SK-N-DZ (cell line): Measurements from ENCODE around the gene MYO1F. TPM values are rescaled to one million over a fixed set of nuclear protein-coding genes. Genes with fewer than 3 reads are reported as not detected.
"Not testable (repeated sequence)": the region's sequence is repeated elsewhere in the genome, so short reads cannot be mapped to it uniquely, and the experiment has no call there.

Experiments used
- DNase-seq: peaks from one replicate; pipeline ENCODE4 v3.0.0-alpha.2; 2015; ENCODE audit warnings: low spot score
- polyA plus RNA-seq, 2 experiments: library from polyadenylated mRNA; depleted of rRNA; stranded (reverse); fragments of >200 nt; gene quantifications; 2 replicates each; pipeline ENCODE4 v1.2.3, GENCODE V29; 2014

Gene MYO1F
- polyA plus RNA-seq (2014; cell fraction: cytosol; rRNA removed), result 0.06 TPM in 1 of 2 replicates, not detected in the other
- polyA plus RNA-seq (2014; cell fraction: nucleus; rRNA removed), result 0.41 TPM in 1 of 2 replicates, not detected in the other

GRCh38 chr19:8577247-8577646 is at the start of gene MYO1F:
Gene MYO1F, minus strand, starts transcription at chr19:8577442. Its CDS starts 133 bp downstream, at chr19:8577309.
- no peak for DNase-seq

- DNase-seq, result no peak
Measured at GRCh38 chr19:8626842-8627241, 49.6 kb upstream of the MYO1F start.

- DNase-seq, result not testable (repeated sequence)
Measured at GRCh38 chr19:8622886-8623285, 45.6 kb upstream of the MYO1F start.

GRCh38 chr19:8618751-8619150 is 41.5 kb upstream of the MYO1F start:
- no peak for DNase-seq

GRCh38 chr19:8617984-8618383 is 40.7 kb upstream of the MYO1F start:
- DNase-seq, result no peak

- not testable (repeated sequence) for DNase-seq
Measured at GRCh38 chr19:8617325-8617724, 40.1 kb upstream of the MYO1F start.

- no peak for DNase-seq
Measured at GRCh38 chr19:8616861-8617260, 39.6 kb upstream of the MYO1F start.

- peak; percentile 29 for DNase-seq
Measured at GRCh38 chr19:8615813-8616596, 38.8 kb upstream of the MYO1F start.

- DNase-seq, result no peak
Measured at GRCh38 chr19:8615024-8615423, 37.8 kb upstream of the MYO1F start.

GRCh38 chr19:8614455-8614854 is 37.2 kb upstream of the MYO1F start:
- no peak for DNase-seq

- DNase-seq, result no peak
Measured at GRCh38 chr19:8612807-8613171, 35.5 kb upstream of the MYO1F start.

GRCh38 chr19:8611877-8612806 is 34.9 kb upstream of the MYO1F start:
- DNase-seq, result no peak

- no peak for DNase-seq
Measured at GRCh38 chr19:8611391-8611876, 34.2 kb upstream of the MYO1F start.

- DNase-seq, result no peak
Measured at GRCh38 chr19:8610936-8611300, 33.7 kb upstream of the MYO1F start.

- no peak for DNase-seq
Measured at GRCh38 chr19:8610041-8610935, 33.0 kb upstream of the MYO1F start, which contains the start of gene ADAMTS10. Gene ADAMTS10, minus strand, starts transcription at chr19:8610715. Its CDS starts 5,005 bp downstream, at chr19:8605710.

- DNase-seq, result no peak
Measured at GRCh38 chr19:8609279-8610040, 32.2 kb upstream of the MYO1F start.

GRCh38 chr19:8608941-8609278 is 31.7 kb upstream of the MYO1F start:
- no peak for DNase-seq

- no peak for DNase-seq
Measured at GRCh38 chr19:8607386-8607785, 30.1 kb upstream of the MYO1F start.

GRCh38 chr19:8605514-8605913 is 28.3 kb upstream of the MYO1F start:
- DNase-seq, result no peak

- DNase-seq, result no peak
Measured at GRCh38 chr19:8601796-8602195, 24.6 kb upstream of the MYO1F start.
